HG02981 (cell line): ENCODE results near the gene OLFML2B.
A peak's percentile ranks its signal among the peaks of the same experiment; 100 is the strongest.
"Not testable (repeated sequence)": the region's sequence is repeated elsewhere in the genome, so short reads cannot be mapped to it uniquely, and the experiment has no call there.

Experiments
- ATAC-seq: cut with Tn5 transposase; IDR thresholded peaks from one replicate; pipeline ENCODE4 v1.9.1; 2021; ENCODE audit warnings: mild to moderate bottlenecking, moderate library complexity; ENCODE audit not compliant: unreplicated experiment

The OLFML2B gene

GRCh38 chr1:162023547-162024501 lies at the start of gene OLFML2B:
TSS of gene OLFML2B (minus strand) at chr1:162023869. CDS start at chr1:162023430, 439 bp downstream.
- peak; percentile 46 for ATAC-seq

- no peak for ATAC-seq
Observed at GRCh38 chr1:162072740-162073139, 49.1 kb upstream of the OLFML2B start.

GRCh38 chr1:162070825-162071224 lies 47.2 kb upstream of the OLFML2B start:
- no peak for ATAC-seq

- ATAC-seq = no peak
Observed at GRCh38 chr1:162070094-162070748, 46.6 kb upstream of the OLFML2B start.

- ATAC-seq = peak; percentile 96
Observed at GRCh38 chr1:162069334-162070093, 45.8 kb upstream of the OLFML2B start, which contains the start of gene NOS1AP. TSS of gene NOS1AP (plus strand) at chr1:162069691. CDS start at chr1:162070178, 487 bp downstream.

GRCh38 chr1:162068301-162068700 lies 44.6 kb upstream of the OLFML2B start:
- ATAC-seq = no peak

- ATAC-seq = no peak
Observed at GRCh38 chr1:162067466-162067865, 43.8 kb upstream of the OLFML2B start.

- ATAC-seq = not testable (repeated sequence)
Observed at GRCh38 chr1:162066836-162067235, 43.2 kb upstream of the OLFML2B start.

GRCh38 chr1:162065016-162065415 lies 41.3 kb upstream of the OLFML2B start:
- no peak for ATAC-seq

GRCh38 chr1:162062542-162063015 lies 38.9 kb upstream of the OLFML2B start:
- ATAC-seq = no peak

- no peak for ATAC-seq
Observed at GRCh38 chr1:162060314-162060713, 36.6 kb upstream of the OLFML2B start.

- ATAC-seq = no peak
Observed at GRCh38 chr1:162059721-162060120, 36.1 kb upstream of the OLFML2B start.

GRCh38 chr1:162056579-162056978 lies 32.9 kb upstream of the OLFML2B start:
- ATAC-seq = no peak

- peak; percentile 67 for ATAC-seq
Observed at GRCh38 chr1:162056043-162056442, 32.4 kb upstream of the OLFML2B start.

GRCh38 chr1:162055062-162055461 lies 31.4 kb upstream of the OLFML2B start:
- ATAC-seq = no peak

GRCh38 chr1:162053949-162054348 lies 30.3 kb upstream of the OLFML2B start:
- ATAC-seq = not testable (repeated sequence)

GRCh38 chr1:162046921-162047320 lies 23.3 kb upstream of the OLFML2B start:
- no peak for ATAC-seq

GRCh38 chr1:162042361-162042760 lies 18.7 kb upstream of the OLFML2B start:
- no peak for ATAC-seq

GRCh38 chr1:162040657-162041056 lies 17.0 kb upstream of the OLFML2B start:
- ATAC-seq = no peak

GRCh38 chr1:162040001-162040400 lies 16.3 kb upstream of the OLFML2B start:
- ATAC-seq = no peak

GRCh38 chr1:162038624-162039023 lies 15.0 kb upstream of the OLFML2B start:
- no peak for ATAC-seq
